ENCODE results near the gene PTPRE. TPM values are rescaled to one million over a fixed set of nuclear protein-coding genes. Genes with fewer than 3 reads are reported as not detected.

The PTPRE gene
- total and polyA plus RNA-seq, 7 donors, result 0.48 to 4.5 (median 2.7) TPM

DNA sequence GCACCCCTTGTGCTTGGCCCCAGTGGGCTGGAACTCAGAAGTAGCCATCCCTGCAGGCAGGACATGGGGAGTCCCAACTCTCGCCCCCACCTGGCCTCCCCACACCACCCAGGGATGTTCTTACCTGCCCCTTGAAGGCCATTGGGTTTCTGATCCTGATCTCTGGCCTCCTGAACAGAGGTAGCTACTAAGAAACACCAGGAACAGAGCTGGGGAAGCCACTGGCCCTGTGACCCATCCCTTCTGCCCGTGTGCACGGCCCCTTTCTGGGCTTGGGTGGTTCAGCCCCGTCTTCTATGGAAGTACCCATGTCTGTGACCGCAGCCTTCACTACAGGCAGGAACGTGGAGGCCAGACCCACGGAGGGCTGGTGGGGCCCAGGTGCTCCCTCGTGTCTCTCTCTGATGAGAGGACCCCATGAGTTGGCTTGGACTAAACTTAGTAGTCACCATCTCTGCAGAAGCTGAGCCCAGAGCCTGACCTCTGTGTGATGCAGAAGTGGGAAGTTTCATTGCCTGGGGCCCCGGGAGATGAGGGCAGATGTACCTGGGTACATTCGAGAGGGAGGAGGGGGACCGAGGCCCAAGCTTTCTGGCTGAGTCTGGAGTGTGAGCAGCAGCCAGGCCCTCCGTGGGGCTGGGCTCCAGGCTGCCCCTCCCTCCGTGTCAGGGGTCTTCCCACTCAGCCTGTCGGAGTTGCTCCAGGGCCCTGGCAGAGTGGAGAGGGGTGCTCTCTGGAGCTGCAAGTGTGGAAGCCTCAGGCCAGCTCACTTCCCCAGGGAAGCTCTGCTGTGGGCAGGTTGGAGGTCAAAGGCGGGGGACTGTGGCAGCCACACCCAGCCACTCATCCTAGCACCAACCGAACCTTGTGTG, 138.3 kb downstream of the PTPRE start:
- TF ChIP-seq, protein P1, sequence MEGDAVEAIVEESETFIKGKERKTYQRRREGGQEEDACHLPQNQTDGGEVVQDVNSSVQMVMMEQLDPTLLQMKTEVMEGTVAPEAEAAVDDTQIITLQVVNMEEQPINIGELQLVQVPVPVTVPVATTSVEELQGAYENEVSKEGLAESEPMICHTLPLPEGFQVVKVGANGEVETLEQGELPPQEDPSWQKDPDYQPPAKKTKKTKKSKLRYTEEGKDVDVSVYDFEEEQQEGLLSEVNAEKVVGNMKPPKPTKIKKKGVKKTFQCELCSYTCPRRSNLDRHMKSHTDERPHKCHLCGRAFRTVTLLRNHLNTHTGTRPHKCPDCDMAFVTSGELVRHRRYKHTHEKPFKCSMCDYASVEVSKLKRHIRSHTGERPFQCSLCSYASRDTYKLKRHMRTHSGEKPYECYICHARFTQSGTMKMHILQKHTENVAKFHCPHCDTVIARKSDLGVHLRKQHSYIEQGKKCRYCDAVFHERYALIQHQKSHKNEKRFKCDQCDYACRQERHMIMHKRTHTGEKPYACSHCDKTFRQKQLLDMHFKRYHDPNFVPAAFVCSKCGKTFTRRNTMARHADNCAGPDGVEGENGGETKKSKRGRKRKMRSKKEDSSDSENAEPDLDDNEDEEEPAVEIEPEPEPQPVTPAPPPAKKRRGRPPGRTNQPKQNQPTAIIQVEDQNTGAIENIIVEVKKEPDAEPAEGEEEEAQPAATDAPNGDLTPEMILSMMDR (IDR thresholded peaks at IDR 0.05), result no peak
- DNase-seq, result no peak
- intact Hi-C loops (cut with DNase I), result no loop called here
- H3K4me3 ChIP-seq, result no peak overlapping the region
- no peak overlapping the region for H3K27ac ChIP-seq
- ATAC-seq, result no peak
- WGBS, 3 donors, result 86 to 92% (median 87%) methylated on average over 16 of the region's 16 CpGs
- H3K36me3 ChIP-seq (ENCODE audit: insufficient read depth in 1 of 2, low read depth in 1 of 2), result no peaks in the 10 kb centered on the region
- peaks cover 0 to 3% (median 0%) of the 10 kb centered on the region in 3 donors for H3K27me3 ChIP-seq (ENCODE audit: insufficient read depth in 3 of 3, low read length in 2 of 3)
- H3K9me3 ChIP-seq, result no peaks in the 10 kb centered on the region
- H3K4me1 ChIP-seq, result no peaks in the 10 kb centered on the region

DNA sequence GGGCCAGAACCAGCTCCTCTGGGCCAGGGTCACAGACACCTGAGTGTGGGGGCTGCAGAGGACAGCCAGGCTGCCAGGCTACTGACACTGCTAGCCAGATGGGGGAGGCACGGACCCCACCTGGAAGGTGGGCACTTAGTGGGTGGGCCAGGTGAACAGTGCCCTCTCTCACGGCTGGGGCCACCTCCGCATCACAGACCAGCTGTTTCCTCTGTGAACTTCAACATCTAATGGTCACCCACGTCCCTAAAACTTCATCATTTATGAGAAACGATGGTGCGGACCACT, 138.9 kb downstream of the PTPRE start:
- intact Hi-C loops (cut with DNase I), result no loop called here

DNA sequence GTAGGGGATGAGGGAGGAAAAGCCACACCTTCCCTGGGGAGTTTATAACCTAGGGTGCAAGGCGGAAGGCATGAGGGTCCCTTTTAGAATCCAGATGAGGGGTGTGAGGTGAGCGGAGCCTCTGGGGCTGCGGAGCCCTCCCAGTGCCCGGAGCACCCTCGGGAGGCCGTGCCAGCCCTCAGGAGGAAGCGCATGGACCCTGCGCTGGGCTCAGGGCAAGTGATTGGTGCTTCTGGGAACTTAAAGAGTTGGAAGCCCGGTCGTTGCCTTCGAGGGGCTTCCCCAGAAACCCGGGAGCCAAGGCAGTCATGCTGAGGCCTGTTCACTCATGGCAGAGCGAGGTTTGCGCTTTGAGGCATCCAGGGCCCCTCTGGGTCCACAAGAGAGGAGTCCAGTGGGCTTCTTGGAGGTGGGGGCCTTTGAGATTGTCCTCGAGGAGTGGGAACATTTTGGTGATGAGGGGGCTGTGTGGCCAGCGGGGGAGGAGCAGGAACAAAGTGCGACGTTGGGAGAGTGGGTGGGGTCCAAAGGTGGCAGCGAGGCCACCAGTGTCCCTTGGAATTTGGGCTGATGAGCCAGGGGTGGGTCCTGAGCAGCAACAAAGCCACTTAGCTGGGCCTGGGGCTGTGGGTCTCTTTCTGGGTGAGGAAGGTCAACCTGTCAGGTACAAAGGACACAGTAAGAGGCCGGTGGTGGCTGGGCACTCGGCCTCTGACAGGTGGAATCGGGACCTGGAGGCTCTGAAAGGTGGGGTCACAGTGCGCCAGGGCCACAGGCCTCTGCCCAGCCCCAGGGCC, 139.5 kb downstream of the PTPRE start:
- no peak for DNase-seq
- H3K27me3 ChIP-seq (ENCODE audit: insufficient read depth in 3 of 3, low read length in 2 of 3), result peaks cover 0 to 3% (median 0%) of the 10 kb centered on the region in 3 donors
- H3K4me3 ChIP-seq, result no peak overlapping the region
- no peaks in the 10 kb centered on the region for H3K9me3 ChIP-seq
- 91 to 92% (median 91%) methylated on average over 23 of the region's 23 CpGs for WGBS, 3 donors
- ATAC-seq, result no peak
- H3K4me1 ChIP-seq, result no peaks in the 10 kb centered on the region
- intact Hi-C loops (cut with DNase I), result no loop called here
- no peak overlapping the region for H3K27ac ChIP-seq
- H3K36me3 ChIP-seq (ENCODE audit: insufficient read depth in 1 of 2, low read depth in 1 of 2), result no peaks in the 10 kb centered on the region
- TF ChIP-seq, protein P1 (IDR thresholded peaks at IDR 0.05), result no peak

More for the DNA sequence above, 138.9 kb downstream of the PTPRE start:
- H3K9me3 ChIP-seq, result no peaks in the 10 kb centered on the region
- H3K36me3 ChIP-seq (ENCODE audit: insufficient read depth in 1 of 2, low read depth in 1 of 2), result no peaks in the 10 kb centered on the region
- 92 to 97% (median 93%) methylated on average over 6 of the region's 6 CpGs for WGBS, 3 donors
- no peak overlapping the region for H3K27ac ChIP-seq
- no peaks in the 10 kb centered on the region for H3K4me1 ChIP-seq
- peaks cover 0 to 3% (median 0%) of the 10 kb centered on the region in 3 donors for H3K27me3 ChIP-seq (ENCODE audit: insufficient read depth in 3 of 3, low read length in 2 of 3)
- ATAC-seq (no peak), DNase-seq (no peak)
- no peak overlapping the region for H3K4me3 ChIP-seq
- TF ChIP-seq, protein P1 (IDR thresholded peaks at IDR 0.05), result no peak

DNA sequence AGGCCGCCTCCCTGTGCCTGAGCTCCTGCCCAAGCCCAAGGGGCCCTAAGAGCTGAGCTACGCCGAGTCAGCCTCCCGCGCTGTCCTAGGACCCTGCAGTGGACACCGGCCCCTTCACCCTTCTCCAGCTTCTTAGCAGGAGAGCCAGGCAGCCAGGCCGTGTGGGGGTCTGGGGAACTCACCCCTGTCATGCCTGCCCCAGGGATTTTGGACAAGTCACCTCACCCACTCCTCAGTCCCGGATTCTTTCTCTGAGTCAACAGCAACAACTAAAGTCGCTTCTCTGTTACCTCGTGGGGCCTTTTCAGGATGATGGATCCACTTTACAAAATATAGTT, 140.0 kb downstream of the PTPRE start:
- intact Hi-C loops (cut with DNase I), result no loop called here
- WGBS, 3 donors, result 88 to 92% (median 90%) methylated on average over 10 of the region's 10 CpGs
- H3K27me3 ChIP-seq (ENCODE audit: insufficient read depth in 3 of 3, low read length in 2 of 3), result peaks cover 0 to 3% (median 0%) of the 10 kb centered on the region in 3 donors
- no peak overlapping the region for H3K27ac ChIP-seq
- H3K36me3 ChIP-seq (ENCODE audit: insufficient read depth in 1 of 2, low read depth in 1 of 2), result no peaks in the 10 kb centered on the region
- no peaks in the 10 kb centered on the region for H3K4me1 ChIP-seq
- TF ChIP-seq, protein P1 (IDR thresholded peaks at IDR 0.05), result no peak
- no peak overlapping the region for H3K4me3 ChIP-seq
- H3K9me3 ChIP-seq, result no peaks in the 10 kb centered on the region
- ATAC-seq, result no peak
- DNase-seq, result no peak
